Tibial nerve (tissue), 3 donors: ENCODE data around the gene ASAP3.

Experiments used
- CTCF ChIP-seq, 5 experiments: fragments of 200-600 bp in 3 of 5; fragments of 450-650 bp in 2 of 5; sonication (generic) in 3 of 5; IDR thresholded peaks; one replicate each; pipeline ENCODE4 v1.5.1; 2016 to 2019; ENCODE audit warnings: antibody characterized with exemption in 5 of 5, mild to moderate bottlenecking in 3 of 5, moderate library complexity in 2 of 5
- POLR2A ChIP-seq, 2 donors: fragments of 450-650 bp; IDR thresholded peaks; one replicate each; pipeline ENCODE4 v1.6.1; 2017; ENCODE audit warnings: antibody characterized with exemption in 2 of 2, mild to moderate bottlenecking in 2 of 2, moderate library complexity in 2 of 2

GRCh38 chr1:23452011-23452411 is 32.0 kb downstream of the ASAP3 start:
- no peak for TF ChIP-seq CTCF (IDR thresholded peaks at IDR 0.05)
- TF ChIP-seq POLR2A (IDR thresholded peaks at IDR 0.05), result no peak
